B cell (primary cell): ENCODE results near the gene IL20. TPM values are rescaled to one million over a fixed set of nuclear protein-coding genes. Genes with fewer than 3 reads are reported as not detected.

Source experiments
- ATAC-seq: fragments of 200-7000 bp; cut with Tn5 transposase; one replicate; pipeline ENCODE4 v1.10.0; 2021; ENCODE audit warnings: low read depth, mild to moderate bottlenecking, moderate number of reproducible peaks, moderate library complexity
- CTCF ChIA-PET: fragments of 350-600 bp; sonication (Branson Sonifier 250); formaldehyde crosslinking; loops from one replicate; lab custom pipeline; 2021; ENCODE audit warnings: antibody characterized with exemption, inconsistent platforms; lab: Charles Lee
- POLR2A ChIA-PET: fragments of 350-600 bp; sonication (Branson Sonifier 250); formaldehyde crosslinking; loops from one replicate; lab custom pipeline; 2021; ENCODE audit warnings: antibody characterized with exemption; lab: Charles Lee
- DNase-seq: peaks from one replicate; pipeline ENCODE4 v3.0.0; 2013
- H2AFZ ChIP-seq: 2 replicates; pipeline ENCODE4 v1.6.1; 2012; ENCODE audit warnings: mild to moderate bottlenecking, low read depth, low read length; ENCODE audit not compliant: insufficient read depth, poor library complexity, severe bottlenecking
- H3K27ac ChIP-seq, 2 donors: 1 replicate in 1 of 2; 2 replicates in 1 of 2; pipeline ENCODE4 v1.5.1; 2012 to 2013; ENCODE audit warnings: low read length in 2 of 2, mild to moderate bottlenecking in 2 of 2, moderate library complexity in 1 of 2
- H3K27me3 ChIP-seq, 4 experiments: fragments of 200-600 bp in 1 of 4; sonication (generic) in 1 of 4; replicated peaks in 1 of 4; 1 replicate in 2 of 4; 2 replicates in 2 of 4; pipeline versions ENCODE4 v1.6.1 to v1.7.0; 2013 to 2016; ENCODE audit warnings: low read length in 3 of 4, mild to moderate bottlenecking in 2 of 4, mixed read lengths in 1 of 4, moderate library complexity in 1 of 4; ENCODE audit not compliant: insufficient read depth in 4 of 4, control insufficient read depth in 3 of 4; ENCODE audit errors: control extremely low read depth in 1 of 4
- H3K36me3 ChIP-seq, 2 experiments: replicated peaks in 1 of 2; 1 replicate in 1 of 2; 2 replicates in 1 of 2; pipeline versions ENCODE4 v1.6.1 to v1.7.1; 2013; ENCODE audit warnings: low read length in 1 of 2; ENCODE audit not compliant: insufficient read depth in 2 of 2, control insufficient read depth in 1 of 2; ENCODE audit errors: control extremely low read depth in 1 of 2, extremely low read depth in 1 of 2
- H3K4me1 ChIP-seq, 2 donors: fragments of 200-600 bp in 1 of 2; sonication (generic) in 1 of 2; 1 replicate in 1 of 2; 2 replicates in 1 of 2; pipeline versions ENCODE4 v1.5.1 to v1.6.1; 2013 to 2017; ENCODE audit warnings: low read length in 2 of 2; ENCODE audit not compliant: control insufficient read depth in 2 of 2, insufficient read depth in 2 of 2
- H3K4me2 ChIP-seq: replicated peaks from 2 replicates; pipeline ENCODE3; 2012; ENCODE audit warnings: mild to moderate bottlenecking, low read depth, low read length; ENCODE audit not compliant: poor library complexity, severe bottlenecking
- H3K4me3 ChIP-seq, 5 experiments: fragments of 200-600 bp in 1 of 5; sonication (generic) in 1 of 5; 1 replicate in 3 of 5; 2 replicates in 2 of 5; pipeline versions ENCODE4 v1.5.1 to v1.7.0; 2011 to 2016; ENCODE audit warnings: low read length in 4 of 5, mild to moderate bottlenecking in 4 of 5, low read depth in 2 of 5, control low read depth in 1 of 5, moderate library complexity in 1 of 5; ENCODE audit not compliant: insufficient read depth in 1 of 5; ENCODE audit errors: control extremely low read depth in 1 of 5, extremely low read depth in 1 of 5
- H3K79me2 ChIP-seq: fragments of 200-600 bp; sonication (generic); one replicate; pipeline ENCODE4 v1.6.0; 2016; ENCODE audit warnings: low read length; ENCODE audit not compliant: control insufficient read depth, insufficient read depth
- H3K9ac ChIP-seq: fragments of 200-600 bp; sonication (generic); 2 replicates; pipeline ENCODE4 v1.6.1; 2017; ENCODE audit warnings: mild to moderate bottlenecking, low read length, moderate library complexity
- H3K9me3 ChIP-seq, 3 donors: one replicate each; pipeline versions ENCODE4 v1.6.1 to v1.7.1; 2013; ENCODE audit warnings: low read length in 2 of 3; ENCODE audit not compliant: control insufficient read depth in 2 of 3, insufficient read depth in 1 of 3; ENCODE audit errors: control extremely low read depth in 1 of 3
- H4K20me1 ChIP-seq: 2 replicates; pipeline ENCODE4 v1.6.0; 2012; ENCODE audit warnings: mild to moderate bottlenecking, low read length; ENCODE audit not compliant: insufficient read depth, control insufficient read depth, poor library complexity, severe bottlenecking
- H3K27ac Mint-ChIP-seq: one replicate; pipeline ENCODE4 v1.8.0; 2021; ENCODE audit warnings: mixed read lengths
- H3K27me3 Mint-ChIP-seq: one replicate; pipeline ENCODE4 v1.8.0; 2021; ENCODE audit warnings: mixed read lengths
- H3K4me1 Mint-ChIP-seq: one replicate; pipeline ENCODE4 v1.8.0; 2021; ENCODE audit warnings: mixed read lengths
- H3K4me3 Mint-ChIP-seq: one replicate; pipeline ENCODE4 v1.8.0; 2021; ENCODE audit warnings: mixed read lengths
- H3K9me3 Mint-ChIP-seq: one replicate; pipeline ENCODE4 v1.8.0; 2022; ENCODE audit warnings: mixed read lengths; ENCODE audit not compliant: insufficient read depth
- CTCF ChIP-seq: fragments of 200-600 bp; IDR thresholded peaks from one replicate; pipeline ENCODE4 v1.8.0; 2022; ENCODE audit warnings: antibody characterized with exemption, mild to moderate bottlenecking
- EZH2 ChIP-seq: IDR thresholded peaks from 2 replicates; pipeline ENCODE4 v1.6.1; 2012; ENCODE audit warnings: borderline replicate concordance, low read depth, mild to moderate bottlenecking, moderate library complexity, low read length; ENCODE audit not compliant: insufficient read depth, poor library complexity, severe bottlenecking
- whole genome bisulfite sequencing: methylation state at CpG from one replicate; pipeline ENCODE4 v1.1.5; 2013; ENCODE audit warnings: missing lambda C conversion rate; ENCODE audit not compliant: insufficient coverage; 5-methylcytosine and 5-hydroxymethylcytosine counted together
- intact Hi-C: fragments of 100-400 bp; cut with micrococcal nuclease; formaldehyde crosslinking; loops from one replicate; pipeline ENCODE4 v1.10.0; 2022
- polyA plus RNA-seq: library from polyadenylated mRNA; depleted of rRNA; stranded (reverse); fragments of >200 nt; gene quantifications from 2 replicates; pipeline ENCODE4 v1.2.3, GENCODE V29; 2012
- total RNA-seq, 2 donors: library from RNA; stranded (reverse); fragments of 120-200 nt in 1 of 2; gene quantifications; 1 replicate in 1 of 2; 2 replicates in 1 of 2; pipeline versions ENCODE4 v1.2.3 to v1.2.4, GENCODE V29; 2013 to 2022

The IL20 gene
- total and polyA plus RNA-seq, 2 donors (not counting 1 experiment from before 2014, with no cell fraction given): not detected

GRCh38 chr1:206850401-206850800 lies 15.0 kb upstream of the IL20 start:
- no peak overlapping the region for H3K27ac ChIP-seq
- H3K4me3 ChIP-seq: no peak overlapping the region
- no peak overlapping the region for H3K27ac Mint-ChIP-seq
- no peaks in the 10 kb centered on the region for H3K9me3 ChIP-seq
- intact Hi-C loops: no loop called here
- ChIA-PET CTCF (no interaction called here), POLR2A (no interaction called here)
- H3K9me3 Mint-ChIP-seq: no peaks in the 10 kb centered on the region
- no peaks in the 10 kb centered on the region for H3K4me1 ChIP-seq
- no peak overlapping the region for H3K4me3 Mint-ChIP-seq
- TF ChIP-seq CTCF (no peak), EZH2 (no peak)
- H3K4me2 ChIP-seq: no peak overlapping the region
- WGBS: no CpG with 5 or more reads among the region's 2 CpGs
- H3K27me3 ChIP-seq: no peaks in the 10 kb centered on the region
- H3K36me3 ChIP-seq: no peaks in the 10 kb centered on the region
- peaks cover 21% of the 10 kb centered on the region for H3K27me3 Mint-ChIP-seq
- no peaks in the 10 kb centered on the region for H3K4me1 Mint-ChIP-seq
- H3K79me2 ChIP-seq: no peaks in the 10 kb centered on the region
- no peak for ATAC-seq
- no peak for DNase-seq
- no peak overlapping the region for H2AFZ ChIP-seq
- no peaks in the 10 kb centered on the region for H4K20me1 ChIP-seq
- H3K9ac ChIP-seq: no peak overlapping the region

GRCh38 chr1:206851341-206852010 lies 13.9 kb upstream of the IL20 start:
- WGBS: 100% methylated on average over 1 of the region's 5 CpGs

More at GRCh38 chr1:206851341-206852010, 13.9 kb upstream of the IL20 start:
- DNase-seq (no peak), ATAC-seq (no peak)
- TF ChIP-seq CTCF: no peak
- no peak for TF ChIP-seq EZH2
- no peaks in the 10 kb centered on the region for H3K4me1 ChIP-seq
- H3K27me3 ChIP-seq: no peaks in the 10 kb centered on the region
- Mint-ChIP-seq H3K9me3 (no peaks in the 10 kb centered on the region), H3K27me3 (peaks cover 21% of the 10 kb centered on the region), H3K4me1 (no peaks in the 10 kb centered on the region), H3K27ac (no peak overlapping the region), H3K4me3 (no peak overlapping the region)
- ChIA-PET POLR2A (no interaction called here), CTCF (no interaction called here)
- no peak overlapping the region for H2AFZ ChIP-seq
- H3K4me3 ChIP-seq: no peak overlapping the region
- no peaks in the 10 kb centered on the region for H4K20me1 ChIP-seq
- H3K4me2 ChIP-seq: no peak overlapping the region
- no peak overlapping the region for H3K27ac ChIP-seq
- no peaks in the 10 kb centered on the region for H3K36me3 ChIP-seq
- no peak overlapping the region for H3K9ac ChIP-seq
- intact Hi-C loops: no loop called here
- H3K79me2 ChIP-seq: no peaks in the 10 kb centered on the region
- H3K9me3 ChIP-seq: no peaks in the 10 kb centered on the region
